ENCODE data around the gene FAM53B.

GRCh38 chr10:124586142-124586541 lies 158.0 kb downstream of the FAM53B start:
- TF ChIP-seq, protein P1, sequence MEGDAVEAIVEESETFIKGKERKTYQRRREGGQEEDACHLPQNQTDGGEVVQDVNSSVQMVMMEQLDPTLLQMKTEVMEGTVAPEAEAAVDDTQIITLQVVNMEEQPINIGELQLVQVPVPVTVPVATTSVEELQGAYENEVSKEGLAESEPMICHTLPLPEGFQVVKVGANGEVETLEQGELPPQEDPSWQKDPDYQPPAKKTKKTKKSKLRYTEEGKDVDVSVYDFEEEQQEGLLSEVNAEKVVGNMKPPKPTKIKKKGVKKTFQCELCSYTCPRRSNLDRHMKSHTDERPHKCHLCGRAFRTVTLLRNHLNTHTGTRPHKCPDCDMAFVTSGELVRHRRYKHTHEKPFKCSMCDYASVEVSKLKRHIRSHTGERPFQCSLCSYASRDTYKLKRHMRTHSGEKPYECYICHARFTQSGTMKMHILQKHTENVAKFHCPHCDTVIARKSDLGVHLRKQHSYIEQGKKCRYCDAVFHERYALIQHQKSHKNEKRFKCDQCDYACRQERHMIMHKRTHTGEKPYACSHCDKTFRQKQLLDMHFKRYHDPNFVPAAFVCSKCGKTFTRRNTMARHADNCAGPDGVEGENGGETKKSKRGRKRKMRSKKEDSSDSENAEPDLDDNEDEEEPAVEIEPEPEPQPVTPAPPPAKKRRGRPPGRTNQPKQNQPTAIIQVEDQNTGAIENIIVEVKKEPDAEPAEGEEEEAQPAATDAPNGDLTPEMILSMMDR (IDR thresholded peaks at IDR 0.05) = no peak
- TF ChIP-seq EP300 (IDR thresholded peaks at IDR 0.05) (no peak), POLR2A (IDR thresholded peaks at IDR 0.05) (no peak), POLR2AphosphoS5 (IDR thresholded peaks at IDR 0.05) (no peak)
